Omental fat pad (tissue), 4 donors: Measurements from ENCODE around the gene ATF7IP2. TPM values are rescaled to one million over a fixed set of nuclear protein-coding genes. Genes with fewer than 3 reads are reported as not detected.
A peak's percentile ranks its signal among the peaks of the same experiment; 100 is the strongest.

Experiments
- ATAC-seq: fragments of 150-250 bp; one replicate; pipeline ENCODE4 v1.9.1; 2016; ENCODE audit warnings: mild to moderate bottlenecking, moderate library complexity; ENCODE audit not compliant: low FRiP score
- DNase-seq: peaks from one replicate; pipeline ENCODE4 v3.0.0-alpha.2; 2019; ENCODE audit warnings: low spot score
- CTCF ChIP-seq, 3 donors: fragments of 450-650 bp; IDR thresholded peaks; one replicate each; pipeline ENCODE4 v1.5.1; 2016 to 2017; ENCODE audit warnings: antibody characterized with exemption in 3 of 3, mild to moderate bottlenecking in 3 of 3, moderate library complexity in 2 of 3
- total RNA-seq, 4 donors: library from RNA; depleted of rRNA; stranded (reverse); fragments of >200 nt; gene quantifications; one replicate each; pipeline ENCODE4 v1.1.0, GENCODE V29; 2016

The ATF7IP2 gene
- total RNA-seq, 4 donors from 2014 or later = 11.3 to 16.4 (median 12.7) TPM

- DNase-seq (no peak), ATAC-seq (no peak)
- no peak for TF ChIP-seq CTCF (IDR thresholded peaks at IDR 0.05)
These were observed 134.3 kb downstream of the ATF7IP2 start for GRCh38 chr16:10519929-10520868.

- TF ChIP-seq CTCF (IDR thresholded peaks at IDR 0.05) = no peak
- no peak for ATAC-seq
- no peak for DNase-seq
These were observed 135.2 kb downstream of the ATF7IP2 start for GRCh38 chr16:10520869-10521578.

GRCh38 chr16:10521681-10522274 lies 135.9 kb downstream of the ATF7IP2 start:
- ATAC-seq (no peak), DNase-seq (no peak)
- TF ChIP-seq CTCF (IDR thresholded peaks at IDR 0.05) = peak in 1 of 3 donors; percentile 11

GRCh38 chr16:10522966-10523365 lies 137.1 kb downstream of the ATF7IP2 start:
- no peak for TF ChIP-seq CTCF (IDR thresholded peaks at IDR 0.05)
- ATAC-seq = no peak
- DNase-seq = no peak

GRCh38 chr16:10525214-10525825 lies 139.5 kb downstream of the ATF7IP2 start:
- DNase-seq (no peak), ATAC-seq (no peak)
- no peak for TF ChIP-seq CTCF (IDR thresholded peaks at IDR 0.05)

- TF ChIP-seq CTCF (IDR thresholded peaks at IDR 0.05) = no peak
- no peak for ATAC-seq
- DNase-seq = no peak
These were observed 141.1 kb downstream of the ATF7IP2 start for GRCh38 chr16:10526962-10527361.
